ENCODE results near the gene RASSF5. TPM values are rescaled to one million over a fixed set of nuclear protein-coding genes. Genes with fewer than 3 reads are reported as not detected.
A peak's percentile ranks its signal among the peaks of the same experiment; 100 is the strongest.

Gene RASSF5
- total and polyA plus RNA-seq, 9 of the 15 experiments (the other 6 are each of a cell fraction or from before 2014, with no cell fraction given), result 6.1 to 41.0 (median 25.2) TPM

DNA sequence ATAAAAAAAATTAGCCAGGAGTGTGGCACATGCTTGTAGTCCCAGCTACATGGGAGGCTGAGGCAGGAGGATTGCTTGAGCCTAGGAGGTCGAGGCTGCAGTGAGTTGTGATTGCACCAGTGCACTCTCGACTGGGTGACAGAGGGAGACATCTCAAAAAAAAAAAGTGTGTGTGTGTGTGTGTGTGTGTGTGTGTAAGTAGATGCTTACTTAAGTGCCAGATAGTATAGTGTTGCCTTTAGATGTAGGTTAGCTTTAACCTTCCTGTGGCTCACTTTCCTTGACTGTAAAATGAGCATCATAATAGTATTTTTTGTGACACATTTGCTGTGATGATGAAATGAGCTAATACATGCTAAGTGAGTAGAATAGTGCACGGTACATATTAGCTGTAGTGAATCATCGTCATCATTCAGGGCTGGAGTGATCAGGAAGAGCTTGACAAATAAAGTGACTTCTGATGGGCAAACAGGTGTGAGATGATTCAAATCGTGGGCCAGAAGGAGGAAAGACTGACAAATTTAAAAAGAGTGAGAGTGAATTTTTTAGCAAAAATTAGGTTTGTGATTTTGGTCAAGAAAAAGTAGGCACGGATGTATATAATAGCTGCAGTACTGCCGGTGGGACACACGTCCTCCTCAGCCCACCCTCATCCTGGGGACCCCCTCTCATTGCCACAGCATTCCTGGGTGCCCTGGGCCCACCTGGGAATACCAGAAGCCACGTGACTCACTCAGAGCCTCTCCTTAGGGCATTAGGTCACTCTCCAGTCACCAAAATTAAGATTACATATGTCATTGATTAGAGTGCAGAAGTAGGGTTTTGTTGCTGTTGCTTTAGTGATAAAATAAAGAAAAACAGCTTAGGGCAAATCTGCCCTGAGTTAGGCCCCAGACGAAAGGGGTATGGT, 71.0 kb downstream of the RASSF5 start (continued):
- TF ChIP-seq NR4A1 (CRISPR knock-in tag; IDR thresholded peaks at IDR 0.05) (no peak), NR4A1 (tag; IDR thresholded peaks at IDR 0.05) (no peak), ZSCAN29 (IDR thresholded peaks at IDR 0.05) (no peak), SRSF1 (IDR thresholded peaks at IDR 0.05; ENCODE audit: low read depth, low read length) (no peak), BRCA1 (IDR thresholded peaks at IDR 0.05) (no peak), BRCA1 (CRISPR knock-in tag; IDR thresholded peaks at IDR 0.05) (no peak), POLR2AphosphoS2 (IDR thresholded peaks at IDR 0.05; ENCODE audit: low read length) (no peak), FOXM1 (IDR thresholded peaks at IDR 0.05; ENCODE audit: low read depth) (no peak), FOXM1 (CRISPR knock-in tag; IDR thresholded peaks at IDR 0.05; ENCODE audit: low read depth) (no peak), TAF1 (IDR thresholded peaks at IDR 0.05; ENCODE audit: control insufficient read depth, extremely low read depth, insufficient read depth, low read length, severe bottlenecking) (no peak), FOXJ3 (CRISPR knock-in tag; IDR thresholded peaks at IDR 0.05) (no peak), BRF1 (IDR thresholded peaks at IDR 0.05; ENCODE audit: borderline replicate concordance, extremely low read depth, insufficient read length) (no peak), FOS (IDR thresholded peaks at IDR 0.05; ENCODE audit: extremely low read depth, insufficient read length) (no peak), ZNF324 (CRISPR knock-in tag; IDR thresholded peaks at IDR 0.05) (no peak), CBFA2T3 (IDR thresholded peaks at IDR 0.05) (peak; percentile 19; the same call in 1 of the 2 replicates), RAD51 (IDR thresholded peaks at IDR 0.05; ENCODE audit: borderline replicate concordance, low read depth) (0 out of 2 replicates have a peak, but pooled peaks have one; percentile 15)
- TF ChIP-seq, protein P1, sequence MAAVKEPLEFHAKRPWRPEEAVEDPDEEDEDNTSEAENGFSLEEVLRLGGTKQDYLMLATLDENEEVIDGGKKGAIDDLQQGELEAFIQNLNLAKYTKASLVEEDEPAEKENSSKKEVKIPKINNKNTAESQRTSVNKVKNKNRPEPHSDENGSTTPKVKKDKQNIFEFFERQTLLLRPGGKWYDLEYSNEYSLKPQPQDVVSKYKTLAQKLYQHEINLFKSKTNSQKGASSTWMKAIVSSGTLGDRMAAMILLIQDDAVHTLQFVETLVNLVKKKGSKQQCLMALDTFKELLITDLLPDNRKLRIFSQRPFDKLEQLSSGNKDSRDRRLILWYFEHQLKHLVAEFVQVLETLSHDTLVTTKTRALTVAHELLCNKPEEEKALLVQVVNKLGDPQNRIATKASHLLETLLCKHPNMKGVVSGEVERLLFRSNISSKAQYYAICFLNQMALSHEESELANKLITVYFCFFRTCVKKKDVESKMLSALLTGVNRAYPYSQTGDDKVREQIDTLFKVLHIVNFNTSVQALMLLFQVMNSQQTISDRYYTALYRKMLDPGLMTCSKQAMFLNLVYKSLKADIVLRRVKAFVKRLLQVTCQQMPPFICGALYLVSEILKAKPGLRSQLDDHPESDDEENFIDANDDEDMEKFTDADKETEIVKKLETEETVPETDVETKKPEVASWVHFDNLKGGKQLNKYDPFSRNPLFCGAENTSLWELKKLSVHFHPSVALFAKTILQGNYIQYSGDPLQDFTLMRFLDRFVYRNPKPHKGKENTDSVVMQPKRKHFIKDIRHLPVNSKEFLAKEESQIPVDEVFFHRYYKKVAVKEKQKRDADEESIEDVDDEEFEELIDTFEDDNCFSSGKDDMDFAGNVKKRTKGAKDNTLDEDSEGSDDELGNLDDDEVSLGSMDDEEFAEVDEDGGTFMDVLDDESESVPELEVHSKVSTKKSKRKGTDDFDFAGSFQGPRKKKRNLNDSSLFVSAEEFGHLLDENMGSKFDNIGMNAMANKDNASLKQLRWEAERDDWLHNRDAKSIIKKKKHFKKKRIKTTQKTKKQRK (IDR thresholded peaks at IDR 0.05; ENCODE audit: borderline replicate concordance, low read depth, low read length), result no peak
- TF ChIP-seq, protein P2, sequence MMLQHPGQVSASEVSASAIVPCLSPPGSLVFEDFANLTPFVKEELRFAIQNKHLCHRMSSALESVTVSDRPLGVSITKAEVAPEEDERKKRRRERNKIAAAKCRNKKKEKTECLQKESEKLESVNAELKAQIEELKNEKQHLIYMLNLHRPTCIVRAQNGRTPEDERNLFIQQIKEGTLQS (IDR thresholded peaks at IDR 0.05), result peak; percentile 48; the same call in 1 of the 2 replicates
- TF ChIP-seq, protein P2 (CRISPR knock-in tag; conservative IDR thresholded peaks at IDR 0.05), result no peak
- TF ChIP-seq, protein P3, sequence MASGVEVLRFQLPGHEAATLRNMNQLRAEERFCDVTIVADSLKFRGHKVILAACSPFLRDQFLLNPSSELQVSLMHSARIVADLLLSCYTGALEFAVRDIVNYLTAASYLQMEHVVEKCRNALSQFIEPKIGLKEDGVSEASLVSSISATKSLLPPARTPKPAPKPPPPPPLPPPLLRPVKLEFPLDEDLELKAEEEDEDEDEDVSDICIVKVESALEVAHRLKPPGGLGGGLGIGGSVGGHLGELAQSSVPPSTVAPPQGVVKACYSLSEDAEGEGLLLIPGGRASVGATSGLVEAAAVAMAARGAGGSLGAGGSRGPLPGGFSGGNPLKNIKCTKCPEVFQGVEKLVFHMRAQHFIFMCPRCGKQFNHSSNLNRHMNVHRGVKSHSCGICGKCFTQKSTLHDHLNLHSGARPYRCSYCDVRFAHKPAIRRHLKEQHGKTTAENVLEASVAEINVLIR (CRISPR knock-in tag; IDR thresholded peaks at IDR 0.05), result no peak
- TF ChIP-seq, protein P4, sequence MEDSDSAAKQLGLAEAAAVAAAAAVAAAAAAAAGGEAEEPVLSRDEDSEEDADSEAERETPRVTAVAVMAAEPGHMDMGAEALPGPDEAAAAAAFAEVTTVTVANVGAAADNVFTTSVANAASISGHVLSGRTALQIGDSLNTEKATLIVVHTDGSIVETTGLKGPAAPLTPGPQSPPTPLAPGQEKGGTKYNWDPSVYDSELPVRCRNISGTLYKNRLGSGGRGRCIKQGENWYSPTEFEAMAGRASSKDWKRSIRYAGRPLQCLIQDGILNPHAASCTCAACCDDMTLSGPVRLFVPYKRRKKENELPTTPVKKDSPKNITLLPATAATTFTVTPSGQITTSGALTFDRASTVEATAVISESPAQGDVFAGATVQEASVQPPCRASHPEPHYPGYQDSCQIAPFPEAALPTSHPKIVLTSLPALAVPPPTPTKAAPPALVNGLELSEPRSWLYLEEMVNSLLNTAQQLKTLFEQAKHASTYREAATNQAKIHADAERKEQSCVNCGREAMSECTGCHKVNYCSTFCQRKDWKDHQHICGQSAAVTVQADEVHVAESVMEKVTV (CRISPR knock-in tag; IDR thresholded peaks at IDR 0.05), result no peak

All from K562 (cell line).